LoVo (cell line): ENCODE results near the gene VRK1.

Experiments used
- DNase-seq: peaks from one replicate; pipeline ENCODE4 v3.0.0-alpha.2; 2016; ENCODE audit warnings: low spot score

VRK1 gene

DNA sequence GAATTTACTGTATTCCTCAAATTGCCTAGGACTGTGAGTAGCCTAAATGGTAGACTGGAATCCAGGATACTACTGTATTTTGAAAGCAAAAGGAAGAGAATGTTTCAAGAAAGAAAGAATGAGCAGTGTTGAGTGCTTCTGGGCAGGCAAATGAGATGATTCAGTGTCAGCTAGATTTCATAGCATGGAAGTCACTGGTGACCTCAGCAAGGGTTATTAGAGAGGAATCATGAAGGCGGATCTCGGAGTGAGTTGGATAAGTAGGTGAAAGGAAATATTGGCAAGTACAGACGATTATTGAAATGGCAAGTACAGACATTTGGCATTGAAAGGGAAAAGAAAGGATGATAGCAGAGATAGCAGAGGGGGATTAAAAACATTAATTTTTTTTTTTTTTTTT lies 27.1 kb downstream of the VRK1 start:
- DNase-seq, result no peak

DNA sequence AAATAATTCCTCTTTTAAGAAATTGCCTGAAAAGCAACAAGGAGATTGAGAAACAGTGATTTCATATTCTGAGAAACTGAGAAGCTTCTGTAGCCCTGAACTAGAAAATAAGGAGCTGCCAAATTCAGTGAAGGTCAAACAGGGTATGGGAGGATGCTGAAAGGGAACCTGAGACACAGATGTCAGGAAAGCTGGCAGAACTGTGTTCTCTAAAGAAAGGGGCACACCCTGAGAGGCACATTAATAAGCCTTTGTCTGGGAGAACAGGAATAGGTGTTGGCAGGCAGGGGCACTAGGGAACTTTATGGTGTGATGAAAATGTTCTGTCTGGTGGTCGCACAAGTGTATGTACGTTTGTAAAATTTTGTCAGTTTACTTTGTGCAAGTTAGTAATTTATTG lies 29.6 kb downstream of the VRK1 start:
- no peak for DNase-seq

DNA sequence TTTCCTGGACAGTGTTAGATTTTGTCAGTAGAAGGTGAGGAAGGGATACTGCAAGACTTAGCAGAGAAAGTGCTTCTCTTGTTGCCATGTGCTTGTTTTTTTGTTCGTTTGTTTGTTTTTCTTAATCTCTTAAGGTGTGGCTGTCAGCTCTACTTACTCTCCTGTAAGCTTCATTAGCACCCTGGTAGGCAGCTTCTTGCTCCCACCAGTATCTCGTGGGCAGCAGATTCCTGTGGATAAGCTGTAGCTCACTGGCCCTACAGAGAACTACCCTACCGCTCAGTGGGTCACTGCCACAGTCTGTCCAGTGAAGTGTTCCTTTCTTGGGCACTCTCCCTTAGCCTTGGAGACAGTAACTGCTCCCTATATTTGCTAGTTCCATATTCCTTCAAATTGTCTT lies 30.1 kb downstream of the VRK1 start:
- no peak for DNase-seq

DNA sequence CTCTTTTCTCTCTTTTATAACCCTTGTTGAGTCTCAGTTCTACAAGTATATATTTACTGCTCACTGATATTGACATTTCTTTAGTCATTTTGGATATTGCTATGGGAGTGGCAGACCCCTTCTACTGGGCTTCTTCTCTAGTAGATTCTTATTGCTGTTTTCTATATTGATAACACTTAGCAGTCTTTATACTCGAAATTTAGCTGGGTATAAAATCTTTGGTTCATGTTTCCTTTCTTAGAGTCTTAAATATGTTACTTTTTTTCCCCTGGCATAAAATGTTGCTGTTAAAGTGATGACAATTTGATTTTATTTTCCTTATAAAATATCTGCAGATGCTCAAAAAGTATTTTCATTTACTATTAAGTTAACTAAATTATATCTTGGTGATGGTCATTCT lies 32.6 kb downstream of the VRK1 start:
- DNase-seq, result no peak

DNA sequence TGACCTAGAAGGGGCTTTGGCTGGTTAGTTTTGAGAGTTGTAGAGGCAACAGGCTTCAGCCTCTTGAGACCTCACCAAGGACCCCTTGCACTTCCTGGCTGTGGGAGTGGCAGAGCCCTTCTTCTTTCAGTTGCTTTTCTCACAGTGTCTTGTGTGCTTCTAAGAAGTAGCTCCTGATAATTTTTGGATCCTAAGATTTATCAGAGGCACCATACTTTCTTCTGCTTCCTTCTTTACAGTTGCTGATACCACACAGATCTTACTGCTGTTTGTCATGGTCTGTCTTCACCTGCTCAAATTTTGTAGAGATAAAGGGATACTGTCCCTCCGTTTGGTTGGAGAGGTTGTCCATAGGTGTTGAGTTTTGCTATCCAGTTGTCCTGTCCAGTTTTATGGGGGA lies 33.8 kb downstream of the VRK1 start:
- DNase-seq, result no peak

DNA sequence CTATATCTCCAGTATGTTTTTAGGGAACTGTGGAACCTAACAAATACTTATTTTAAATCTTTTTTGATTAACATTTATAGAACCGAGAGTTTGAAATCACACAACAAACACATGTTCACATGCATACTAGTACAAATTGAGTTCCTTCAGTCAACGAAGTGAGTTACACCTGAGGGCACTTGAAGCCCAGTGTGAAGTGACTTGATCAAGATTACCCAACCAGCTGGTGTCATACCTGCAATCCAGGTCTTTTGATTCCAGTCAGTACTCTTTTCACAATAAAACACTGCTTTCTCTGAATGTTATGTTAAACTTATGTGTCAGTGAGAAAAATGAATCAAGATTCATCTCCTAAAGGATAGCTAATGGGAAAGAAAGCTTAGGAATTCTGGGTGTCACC lies 35.2 kb downstream of the VRK1 start:
- no peak for DNase-seq

DNA sequence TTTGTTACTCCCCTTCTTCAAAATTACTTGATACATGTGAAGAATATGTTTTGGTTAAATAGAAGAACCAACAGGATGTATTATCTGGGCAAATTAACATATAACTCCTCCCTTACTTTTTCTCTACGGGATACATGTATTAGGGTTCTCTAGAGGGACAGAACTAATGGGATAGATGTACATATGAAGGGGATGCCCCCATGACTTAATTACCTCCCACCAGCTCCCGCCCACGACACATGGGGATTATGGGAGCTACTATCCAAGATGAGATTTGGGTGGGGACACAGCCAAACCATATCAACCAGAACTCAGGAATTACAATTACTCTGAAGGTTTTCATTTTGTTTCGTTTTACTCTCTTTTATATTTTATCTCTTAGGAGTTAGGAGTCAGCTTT lies 41.3 kb downstream of the VRK1 start:
- DNase-seq, result no peak

DNA sequence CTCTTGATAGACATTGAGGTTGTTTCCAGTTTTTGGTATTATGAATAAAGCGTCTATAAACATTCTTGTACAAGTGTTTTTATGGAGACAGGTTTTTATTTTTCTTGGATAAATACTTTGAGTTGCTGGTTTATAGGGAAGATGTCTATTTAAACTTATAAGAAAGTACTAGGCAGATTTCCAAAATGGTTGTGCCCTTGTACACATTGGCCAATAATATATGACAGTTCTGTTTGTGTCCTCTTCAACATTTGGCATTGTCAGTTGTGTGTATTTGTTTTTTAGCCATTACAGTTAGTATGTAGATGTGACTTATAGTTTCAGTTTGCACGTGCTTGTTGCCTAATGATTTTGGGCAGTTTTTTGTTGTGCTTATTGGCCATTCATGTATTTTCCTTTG lies 42.1 kb downstream of the VRK1 start:
- no peak for DNase-seq

DNA sequence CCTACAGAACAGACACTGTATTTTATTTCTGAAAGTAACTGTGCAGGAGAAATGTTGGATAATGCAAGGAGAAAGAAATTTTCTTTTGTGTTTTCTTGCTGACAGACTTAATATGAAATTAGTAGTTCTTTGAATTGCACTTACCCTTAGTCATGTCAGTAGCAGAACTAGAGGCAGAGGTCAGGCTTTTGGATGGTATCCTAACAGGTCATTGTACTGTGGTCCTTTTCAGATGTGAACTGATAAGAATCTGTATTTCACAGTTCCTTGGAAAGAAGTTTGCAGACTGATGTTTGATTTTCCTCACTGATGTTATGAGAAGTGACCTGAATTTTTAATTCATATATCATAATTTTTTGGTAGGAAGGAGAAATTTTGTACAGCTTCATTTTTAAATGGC lies 46.0 kb downstream of the VRK1 start:
- no peak for DNase-seq

DNA sequence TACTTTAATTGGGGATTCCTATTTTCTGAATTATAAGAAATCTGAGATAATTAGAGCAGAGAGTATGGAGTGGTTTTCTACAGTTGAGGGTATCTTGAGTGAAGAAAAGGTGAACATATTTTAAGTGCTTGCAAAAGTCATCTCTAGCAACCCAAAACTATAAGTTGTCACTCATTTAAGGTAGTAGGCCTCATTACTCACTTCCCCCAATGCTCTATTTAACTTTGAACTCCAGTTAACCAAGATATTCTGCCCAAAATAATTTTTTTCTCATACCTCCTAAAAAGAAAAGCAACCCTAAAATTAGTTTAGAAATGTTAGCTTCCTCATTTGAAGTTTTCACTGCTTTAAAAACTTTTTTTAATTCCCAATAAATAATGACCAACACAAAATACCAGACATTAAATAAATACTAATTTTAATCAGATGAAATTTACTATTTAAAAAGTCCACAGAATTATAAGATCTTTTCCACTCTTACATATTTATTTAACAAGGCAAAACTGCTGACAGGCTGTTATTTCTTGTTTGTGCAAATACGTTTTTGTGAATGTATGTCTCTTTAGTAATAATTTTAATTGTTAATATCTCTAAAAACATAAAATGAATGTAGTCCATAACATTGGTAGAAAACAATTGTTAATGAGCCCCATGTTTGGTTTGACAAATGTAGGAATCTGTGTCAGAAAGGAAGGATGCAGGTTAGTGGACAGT lies 47.8 kb downstream of the VRK1 start:
- no peak for DNase-seq

DNA sequence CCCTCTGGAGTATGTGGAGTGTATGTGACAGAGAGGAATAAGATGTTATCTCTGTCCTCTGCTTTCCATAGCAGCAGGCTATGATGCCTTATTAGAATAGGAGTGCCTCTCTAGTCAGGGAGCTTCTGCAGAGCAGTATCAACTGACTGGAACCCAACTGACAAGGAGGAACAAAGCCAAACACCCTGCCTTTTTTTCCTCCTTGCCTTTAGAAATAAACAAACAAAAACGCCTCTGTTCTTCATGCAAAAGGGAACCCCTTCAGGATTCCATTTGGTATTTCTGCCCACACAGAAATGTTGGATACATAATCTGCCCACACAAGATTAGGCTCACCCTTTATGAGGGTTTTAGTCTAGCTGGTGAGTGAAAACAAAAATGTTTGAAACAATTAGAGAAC lies 50.3 kb downstream of the VRK1 start:
- no peak for DNase-seq

DNA sequence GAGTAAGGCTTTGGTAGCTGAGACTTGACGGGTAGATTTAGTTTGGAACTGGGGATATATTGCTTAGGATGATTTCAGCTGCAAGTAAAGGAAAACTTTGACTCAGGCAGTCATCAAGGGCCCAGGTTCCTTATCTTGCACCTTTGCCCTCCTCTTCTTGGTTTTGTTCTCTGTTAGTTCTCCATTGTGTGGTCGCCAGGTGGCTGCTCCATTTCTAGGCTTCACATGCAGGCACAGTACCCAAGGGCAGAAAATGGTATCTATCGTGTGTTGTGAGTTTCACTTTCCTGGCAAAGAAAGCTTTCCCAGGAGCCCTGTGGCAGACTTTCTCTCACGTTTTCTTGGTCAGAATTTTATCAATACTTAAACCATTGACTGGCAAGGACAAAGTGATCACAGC lies 50.8 kb downstream of the VRK1 start:
- DNase-seq, result no peak

DNA sequence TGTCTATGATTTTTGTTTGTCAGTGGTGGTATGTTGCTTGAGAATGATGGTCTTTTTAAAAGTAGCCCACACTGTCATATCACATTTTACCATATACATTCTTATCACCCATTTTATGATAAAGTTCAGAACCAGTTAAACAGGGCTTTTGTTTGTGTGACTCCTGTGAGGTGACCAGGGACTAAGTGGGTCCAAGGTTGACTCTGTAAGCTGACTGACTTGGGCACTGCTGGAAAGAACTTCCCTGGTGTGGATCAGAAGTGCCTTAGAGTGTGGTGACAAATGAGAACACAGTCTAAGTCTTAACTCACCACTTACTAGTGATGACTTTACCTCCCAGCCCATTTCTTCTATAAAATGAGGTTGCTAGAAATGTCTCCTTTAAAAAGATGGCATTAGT lies 52.6 kb downstream of the VRK1 start:
- DNase-seq, result no peak

DNA sequence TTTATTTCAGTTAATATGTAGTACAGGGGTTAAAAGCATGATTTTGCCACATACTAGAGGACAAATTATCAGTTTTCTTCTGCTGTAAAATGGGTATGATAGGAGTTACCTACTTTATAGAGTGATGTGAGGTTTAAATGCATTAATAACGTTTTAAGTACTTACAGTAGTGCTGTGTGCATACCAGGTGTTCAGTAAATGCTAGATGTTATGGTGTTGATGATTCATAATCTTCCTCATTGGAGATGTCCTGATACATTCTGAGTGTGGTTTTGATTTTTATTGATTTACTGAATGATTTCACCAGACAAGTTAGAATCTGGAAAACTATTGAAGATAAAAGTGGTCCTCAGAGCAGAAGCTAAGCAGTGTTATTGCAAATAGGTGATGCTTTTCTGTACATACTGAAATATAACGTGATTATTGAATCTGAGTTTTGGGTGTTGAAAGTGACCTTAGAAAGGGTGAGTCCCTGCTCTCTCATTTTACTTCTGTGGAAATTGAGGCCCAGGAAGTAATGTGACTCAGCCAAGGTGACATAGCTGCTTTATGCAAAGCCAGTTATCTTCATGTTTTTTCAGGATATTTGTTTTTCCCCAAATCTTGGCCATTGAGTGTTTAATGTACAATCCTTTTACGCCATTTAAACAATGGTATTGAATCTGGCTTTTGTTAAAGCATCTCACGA lies 54.7 kb downstream of the VRK1 start:
- no peak for DNase-seq

DNA sequence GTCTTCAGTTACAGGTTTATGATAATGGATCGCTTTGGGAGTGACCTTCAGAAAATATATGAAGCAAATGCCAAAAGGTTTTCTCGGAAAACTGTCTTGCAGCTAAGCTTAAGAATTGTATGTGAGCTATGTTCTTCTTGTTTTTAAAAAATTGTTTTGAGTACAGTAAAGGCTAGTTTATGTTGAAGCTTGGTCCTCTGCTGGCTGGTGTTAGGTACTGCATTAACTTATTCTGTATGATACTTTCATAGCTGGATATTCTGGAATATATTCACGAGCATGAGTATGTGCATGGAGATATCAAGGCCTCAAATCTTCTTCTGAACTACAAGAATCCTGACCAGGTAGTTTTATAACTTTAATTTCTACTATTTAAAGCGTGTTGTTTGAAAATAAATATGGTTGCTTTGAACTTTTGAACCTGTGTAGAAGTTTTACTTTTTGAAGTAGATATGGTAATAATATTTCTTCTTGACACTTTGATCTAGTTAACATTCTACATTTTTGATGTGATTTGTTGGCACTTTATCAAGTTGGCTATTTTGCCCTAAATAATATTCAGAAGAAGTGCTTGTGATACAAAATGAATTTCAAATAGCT lies 55.7 kb downstream of the VRK1 start:
- peak; percentile 17 for DNase-seq

DNA sequence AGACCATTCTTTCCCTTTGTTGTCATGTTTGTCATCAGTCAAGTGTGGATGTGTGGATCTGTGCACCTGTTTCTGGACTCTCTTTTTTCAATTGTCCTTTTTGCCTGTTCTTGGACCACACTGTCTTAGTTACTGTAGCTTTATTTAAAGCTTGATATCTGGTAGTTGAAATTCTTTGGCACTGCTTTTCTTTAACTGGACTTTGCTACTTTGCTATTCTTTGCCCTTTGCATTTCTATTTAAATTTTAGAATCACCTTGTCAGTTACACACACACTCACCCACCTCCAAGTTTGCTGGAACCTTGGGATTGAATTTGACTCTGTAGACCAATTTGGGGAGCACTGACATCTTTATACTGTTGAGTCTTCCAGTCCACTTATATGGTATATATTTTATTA lies 61.5 kb downstream of the VRK1 start:
- DNase-seq, result no peak

DNA sequence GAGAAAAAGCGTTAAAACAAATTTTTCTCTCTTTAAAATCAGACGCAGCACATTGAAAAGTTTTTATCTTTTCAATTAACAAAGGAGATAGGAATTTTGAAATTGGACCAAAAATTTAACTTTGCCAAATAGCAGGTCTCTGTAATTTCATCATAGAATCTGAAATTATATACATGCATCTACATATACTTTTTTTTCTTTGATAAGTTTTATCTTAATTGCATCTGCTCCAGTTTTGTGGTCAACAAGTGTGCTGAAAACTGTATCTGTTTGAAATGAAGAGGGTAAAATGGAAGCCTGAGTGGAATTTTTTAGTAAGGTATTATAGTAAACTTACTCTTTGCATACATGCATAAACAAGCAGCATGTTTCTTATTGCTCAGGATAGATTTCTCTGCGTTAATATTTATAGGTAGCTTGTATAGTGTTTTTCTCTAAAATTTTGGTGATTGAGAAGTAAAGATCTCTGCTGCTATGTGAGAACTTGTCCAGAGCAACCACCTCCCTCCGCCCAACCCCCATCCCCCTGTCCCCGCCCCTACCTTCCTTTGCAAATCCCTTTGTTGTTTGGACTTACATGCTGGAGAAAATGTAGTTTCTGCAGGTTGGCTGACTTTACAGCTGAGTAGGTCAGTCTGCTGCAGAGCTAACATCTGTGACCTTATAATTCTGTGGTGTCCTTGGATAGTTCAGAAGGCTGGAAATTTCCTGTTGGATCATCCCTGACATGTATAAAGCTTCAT lies 64.6 kb downstream of the VRK1 start:
- no peak for DNase-seq

DNA sequence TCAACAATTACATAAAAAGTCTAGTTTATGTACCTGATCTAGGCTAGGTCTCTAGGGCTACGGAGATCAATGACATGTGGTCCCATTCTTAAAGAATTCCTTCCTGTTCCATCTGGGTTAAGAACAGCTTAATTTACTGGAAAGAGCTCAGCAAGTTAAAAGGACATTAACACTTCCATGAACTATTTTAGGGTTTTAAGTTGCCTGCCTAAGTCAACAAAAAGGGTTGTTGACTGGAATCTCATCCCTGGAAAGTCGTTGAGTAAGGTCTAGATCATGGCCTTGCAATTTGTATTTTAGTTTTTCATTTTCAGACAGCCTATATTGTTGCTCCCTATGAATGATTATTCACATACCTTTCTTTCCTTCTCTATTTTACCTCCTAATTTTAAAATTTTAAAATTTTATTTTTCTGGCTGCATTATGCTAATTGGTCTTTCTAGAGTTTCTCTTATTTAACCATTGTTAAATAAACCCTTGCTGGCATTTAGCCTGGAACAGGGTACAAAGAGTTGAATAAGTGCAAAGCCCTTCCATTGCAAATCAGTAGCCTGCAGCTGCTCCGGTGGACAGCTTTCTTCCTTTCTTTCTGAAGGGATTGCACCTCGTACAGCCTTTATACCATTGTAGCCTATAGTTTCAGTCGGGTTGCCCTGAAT lies 66.3 kb downstream of the VRK1 start:
- DNase-seq, result no peak

DNA sequence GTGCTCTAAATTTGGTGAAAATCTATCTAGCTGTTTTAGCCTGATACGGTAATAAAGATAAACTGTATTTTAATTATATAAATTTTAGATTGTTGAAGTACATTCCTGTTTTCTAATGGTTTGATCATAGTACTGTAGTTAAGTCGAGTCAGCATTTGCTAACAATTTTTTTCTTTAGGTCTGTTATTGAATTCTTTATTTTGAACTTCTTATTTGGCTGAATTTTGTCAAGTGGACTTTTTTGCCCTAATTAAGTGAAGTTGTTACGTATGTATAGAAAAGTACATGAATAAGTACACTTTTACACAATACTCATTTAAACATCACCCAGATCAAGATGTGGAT lies 66.8 kb downstream of the VRK1 start:
- DNase-seq, result no peak

DNA sequence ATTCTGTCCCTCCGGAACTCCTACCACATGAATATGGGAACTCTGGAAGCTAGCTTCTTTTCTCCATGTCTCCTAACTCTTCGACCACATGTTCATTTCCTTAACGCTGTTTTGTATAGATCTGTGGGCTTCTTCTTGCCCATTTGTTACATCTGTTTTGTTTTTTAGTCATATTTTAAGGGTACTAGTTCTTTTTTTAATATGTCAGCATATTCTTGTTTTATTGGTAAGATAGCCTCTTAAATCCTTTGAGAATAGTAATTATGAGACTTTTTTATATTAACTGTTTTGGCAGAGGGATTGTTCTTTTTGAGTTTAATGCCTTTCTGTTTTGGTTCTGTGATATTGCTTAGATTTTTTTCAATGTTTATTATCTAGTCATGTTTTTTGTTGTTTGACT lies 70.5 kb downstream of the VRK1 start:
- DNase-seq, result no peak

DNA sequence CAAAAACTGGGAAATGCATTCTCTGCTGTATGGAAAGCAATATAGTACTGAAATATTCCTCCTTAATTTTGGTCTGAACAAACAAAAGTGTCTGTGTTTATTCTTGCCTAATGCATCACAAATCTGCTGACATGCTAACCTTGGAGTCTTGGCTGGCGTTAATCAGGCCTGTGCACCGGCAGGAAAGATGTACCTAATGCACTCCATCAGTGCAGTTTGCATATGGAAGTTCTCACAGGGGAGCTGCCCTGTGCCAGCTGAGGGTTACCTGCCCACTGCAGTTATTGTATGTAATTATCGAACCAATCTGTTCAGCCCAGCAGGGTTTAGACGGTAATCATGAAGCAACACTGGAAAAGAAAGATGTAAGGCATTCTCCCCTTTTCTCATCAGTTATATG lies 76.9 kb downstream of the VRK1 start:
- DNase-seq, result no peak

DNA sequence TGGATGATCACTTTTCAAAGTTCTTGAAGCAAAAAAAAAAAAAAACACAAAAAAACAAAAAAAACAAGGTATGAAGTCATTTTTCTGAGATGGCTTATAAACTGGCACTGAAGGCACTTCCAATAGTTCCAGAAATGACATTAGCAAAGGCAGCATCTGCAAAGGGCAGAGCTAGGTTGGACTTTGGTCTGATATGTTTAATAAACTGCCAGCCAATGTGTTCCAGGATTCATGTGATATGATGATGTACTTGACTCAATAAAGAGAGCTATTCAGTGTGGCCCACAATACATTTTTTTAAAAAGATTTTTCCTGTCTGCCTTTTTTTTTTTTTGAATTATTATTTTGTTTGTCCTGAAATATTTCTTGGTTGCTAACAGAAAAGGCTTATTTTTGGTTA lies 79.6 kb downstream of the VRK1 start:
- no peak for DNase-seq

DNA sequence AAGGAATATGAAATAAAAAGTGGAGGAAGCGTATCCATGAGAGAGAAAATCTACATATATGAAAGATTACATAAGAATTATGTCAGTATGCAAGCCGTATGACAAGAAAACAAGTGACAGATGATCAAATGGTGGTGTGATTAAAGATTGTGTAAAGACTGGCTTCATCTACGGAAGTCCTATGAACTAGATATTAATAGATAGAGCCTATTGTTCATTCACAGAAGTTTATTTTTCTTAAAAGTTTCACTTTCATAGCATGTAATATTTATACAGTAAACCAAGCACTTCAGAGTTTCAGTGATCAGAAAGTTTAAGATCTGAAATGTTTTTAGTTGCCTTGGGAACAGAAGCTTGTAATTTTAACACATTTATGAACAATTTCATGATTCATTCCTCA lies 84.5 kb downstream of the VRK1 start:
- DNase-seq, result no peak
